ENCODE results near the gene FHAD1.
"Not testable (repeated sequence)": the region's sequence is repeated elsewhere in the genome, so short reads cannot be mapped to it uniquely, and the experiment has no call there.

DNA sequence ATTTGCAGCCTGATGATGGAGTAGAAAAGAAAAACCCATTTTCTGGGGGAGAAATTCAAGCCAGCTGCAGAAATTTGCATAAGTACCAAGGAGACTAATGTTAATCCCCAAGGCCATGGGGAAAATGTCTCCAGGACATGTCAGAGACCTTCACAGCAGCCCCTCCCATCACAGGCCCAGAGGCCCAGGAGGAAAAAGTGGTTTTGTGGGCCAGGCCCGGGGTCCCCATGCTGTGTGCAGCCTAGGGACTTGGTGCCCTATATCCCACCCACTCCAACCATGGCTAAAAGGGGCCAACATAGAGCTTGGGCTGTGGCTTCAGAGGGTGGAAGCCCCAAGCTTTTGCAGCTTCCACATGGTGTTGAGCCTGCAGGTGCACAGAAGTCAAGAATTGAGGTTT is 59.3 kb downstream of the FHAD1 start:
- TF ChIP-seq, protein P1, sequence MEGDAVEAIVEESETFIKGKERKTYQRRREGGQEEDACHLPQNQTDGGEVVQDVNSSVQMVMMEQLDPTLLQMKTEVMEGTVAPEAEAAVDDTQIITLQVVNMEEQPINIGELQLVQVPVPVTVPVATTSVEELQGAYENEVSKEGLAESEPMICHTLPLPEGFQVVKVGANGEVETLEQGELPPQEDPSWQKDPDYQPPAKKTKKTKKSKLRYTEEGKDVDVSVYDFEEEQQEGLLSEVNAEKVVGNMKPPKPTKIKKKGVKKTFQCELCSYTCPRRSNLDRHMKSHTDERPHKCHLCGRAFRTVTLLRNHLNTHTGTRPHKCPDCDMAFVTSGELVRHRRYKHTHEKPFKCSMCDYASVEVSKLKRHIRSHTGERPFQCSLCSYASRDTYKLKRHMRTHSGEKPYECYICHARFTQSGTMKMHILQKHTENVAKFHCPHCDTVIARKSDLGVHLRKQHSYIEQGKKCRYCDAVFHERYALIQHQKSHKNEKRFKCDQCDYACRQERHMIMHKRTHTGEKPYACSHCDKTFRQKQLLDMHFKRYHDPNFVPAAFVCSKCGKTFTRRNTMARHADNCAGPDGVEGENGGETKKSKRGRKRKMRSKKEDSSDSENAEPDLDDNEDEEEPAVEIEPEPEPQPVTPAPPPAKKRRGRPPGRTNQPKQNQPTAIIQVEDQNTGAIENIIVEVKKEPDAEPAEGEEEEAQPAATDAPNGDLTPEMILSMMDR (conservative IDR thresholded peaks at IDR 0.05; ENCODE audit: low read length) = not testable (repeated sequence)
- TF ChIP-seq EZH2phosphoT487 (IDR thresholded peaks at IDR 0.05; ENCODE audit: borderline replicate concordance, low read depth, low read length) = not testable (repeated sequence)
